K562 (cell line): ENCODE results near the gene YKT6. TPM values are rescaled to one million over a fixed set of nuclear protein-coding genes. Genes with fewer than 3 reads are reported as not detected.
A peak's percentile ranks its signal among the peaks of the same experiment; 100 is the strongest.

Experiments
- ARHGAP35 ChIP-seq: fragments of 450-650 bp; IDR thresholded peaks from 2 replicates; pipeline ENCODE4 v1.6.1; 2018; ENCODE audit not compliant: partially characterized antibody
- ATF1 ChIP-seq, 2 experiments: fragments of 450-650 bp in 1 of 2; IDR thresholded peaks; 2 replicates each; pipeline ENCODE4 v1.6.1; 2016; ENCODE audit warnings: missing compliant biosample characterization in 1 of 2, missing genetic modification characterization in 1 of 2
- CC2D1A ChIP-seq: fragments of 450-650 bp; IDR thresholded peaks from 2 replicates; pipeline ENCODE4 v1.6.1; 2017; ENCODE audit warnings: mild to moderate bottlenecking
- CHCHD3 ChIP-seq: fragments of 250-450 bp; sonication (Bioruptor Pico); IDR thresholded peaks from 2 replicates; pipeline ENCODE4 v2.1.2; 2022; ENCODE audit warnings: mild to moderate bottlenecking
- ETV1 ChIP-seq: fragments of 450-650 bp; conservative IDR thresholded peaks from 2 replicates; pipeline ENCODE4 v1.6.1; 2016; ENCODE audit warnings: missing genetic modification characterization, control low read depth, low read depth, missing compliant biosample characterization
- FOXJ3 ChIP-seq: sonication (generic); formaldehyde crosslinking; IDR thresholded peaks from 2 replicates; pipeline ENCODE4 v1.4.0; 2020; ENCODE audit warnings: mild to moderate bottlenecking, missing genetic modification reagents
- GABPB1 ChIP-seq: sonication (generic); formaldehyde crosslinking; IDR thresholded peaks from 2 replicates; pipeline ENCODE4 v1.8.0; 2022; ENCODE audit warnings: mild to moderate bottlenecking, missing genetic modification reagents
- HMGN3 ChIP-seq: IDR thresholded peaks from 2 replicates; pipeline ENCODE4 v1.6.1; 2011; ENCODE audit warnings: borderline replicate concordance, low read depth, mild to moderate bottlenecking, mixed read lengths, low read length; ENCODE audit not compliant: insufficient read length; ENCODE audit errors: extremely low read depth
- MAZ ChIP-seq, 2 experiments: fragments of 450-650 bp in 1 of 2; sonication (generic) in 1 of 2; formaldehyde crosslinking; IDR thresholded peaks in 1 of 2; conservative IDR thresholded peaks in 1 of 2; 2 replicates each; pipeline versions ENCODE4 v1.4.0 to v1.5.0; 2020; ENCODE audit warnings: mild to moderate bottlenecking in 1 of 2, missing genetic modification reagents in 1 of 2
- PTTG1 ChIP-seq: fragments of 450-650 bp; IDR thresholded peaks from 2 replicates; pipeline ENCODE4 v1.6.1; 2016; ENCODE audit warnings: low read depth, mild to moderate bottlenecking, missing genetic modification characterization, missing compliant biosample characterization
- RAD21 ChIP-seq, 2 experiments: fragments of 250-450 bp in 1 of 2; fragments of 450-650 bp in 1 of 2; sonication (Bioruptor Pico) in 1 of 2; formaldehyde crosslinking in 1 of 2; IDR thresholded peaks in 1 of 2; conservative IDR thresholded peaks in 1 of 2; 2 replicates each; pipeline versions ENCODE4 v1.4.0 to v1.8.0; 2020 to 2022; ENCODE audit warnings: mild to moderate bottlenecking in 2 of 2, moderate library complexity in 1 of 2
- RBM34 ChIP-seq: fragments of 200-400 bp; formaldehyde crosslinking; IDR thresholded peaks from 2 replicates; pipeline ENCODE4 v1.6.1; 2018; ENCODE audit warnings: low read length, borderline replicate concordance; ENCODE audit not compliant: insufficient read depth
- SMARCC2 ChIP-seq: fragments of 450-650 bp; IDR thresholded peaks from 2 replicates; pipeline ENCODE4 v1.6.1; 2017; ENCODE audit warnings: antibody characterized with exemption, moderate library complexity, mild to moderate bottlenecking, low read depth
- SRSF7 ChIP-seq: fragments of 200-400 bp; formaldehyde crosslinking; optimal IDR thresholded peaks from 2 replicates; pipeline ENCODE3; 2017; ENCODE audit warnings: mild to moderate bottlenecking, low read depth, low read length
- YBX1 ChIP-seq: fragments of 450-650 bp; IDR thresholded peaks from 2 replicates; pipeline ENCODE4 v1.7.1; 2016; ENCODE audit warnings: mild to moderate bottlenecking
- ZBTB17 ChIP-seq: fragments of 450-650 bp; formaldehyde crosslinking; IDR thresholded peaks from 2 replicates; pipeline ENCODE4 v1.4.0; 2020; ENCODE audit warnings: mild to moderate bottlenecking
- ZNF282 ChIP-seq: sonication (generic); formaldehyde crosslinking; IDR thresholded peaks from 2 replicates; pipeline ENCODE4 v1.8.1; 2023; ENCODE audit warnings: missing genetic modification reagents
- ZNF778 ChIP-seq: fragments of 450-650 bp; formaldehyde crosslinking; IDR thresholded peaks from 2 replicates; pipeline ENCODE4 v1.4.0; 2020; ENCODE audit warnings: mild to moderate bottlenecking, moderate library complexity
- polyA plus RNA-seq, 8 experiments: library from polyadenylated mRNA; depleted of rRNA in 4 of 8; stranded (reverse) in 5 of 8; unstranded in 3 of 8; fragments of >200 nt; fragmentation: Nextera tagmentation in 2 of 8; fragmentation: Illumina TruSeq in 1 of 8; extraction: Ambion mirVana in 2 of 8; extraction: Trizol in 1 of 8; gene quantifications; 2 replicates each; pipeline versions ENCODE4 v1.2.1 to v1.2.3, GENCODE V29; 2011 to 2014; ENCODE audit warnings: inconsistent platforms in 1 of 8, missing spikeins in 1 of 8
- total RNA-seq, 7 experiments: library from RNA; depleted of rRNA in 6 of 7; stranded (reverse); fragments of >200 nt in 6 of 7; fragmentation: Illumina TruSeq in 2 of 7; extraction: Trizol in 2 of 7; gene quantifications; 2 replicates each; pipeline versions ENCODE4 v1.2.1 to v1.2.3, GENCODE V29; 2011 to 2021; ENCODE audit warnings: low replicate concordance in 1 of 7
- TF ChIP-seq, protein P1 (sequence below): fragments of 250-450 bp; sonication (Bioruptor Pico); IDR thresholded peaks from 2 replicates; pipeline ENCODE4 v1.6.1; 2021; ENCODE audit warnings: mild to moderate bottlenecking
- TF ChIP-seq, protein P2 (sequence below): fragments of 450-650 bp; conservative IDR thresholded peaks from 2 replicates; pipeline ENCODE4 v1.6.1; 2016; ENCODE audit warnings: missing genetic modification characterization, low read depth, mild to moderate bottlenecking, missing compliant biosample characterization, moderate library complexity
- TF ChIP-seq, protein P3 (sequence below), 3 experiments: IDR thresholded peaks in 2 of 3; conservative IDR thresholded peaks in 1 of 3; 2 replicates each; pipeline ENCODE4 v1.5.1; 2011 to 2012; ENCODE audit warnings: low read length in 3 of 3, mild to moderate bottlenecking in 3 of 3, control low read depth in 2 of 3, improper control_type of control experiment in 1 of 3, inconsistent platforms in 1 of 3, low read depth in 1 of 3, mixed read lengths in 1 of 3, moderate library complexity in 1 of 3; ENCODE audit not compliant: insufficient read depth in 2 of 3
- TF ChIP-seq, protein P4 (sequence below): sonication (generic); formaldehyde crosslinking; IDR thresholded peaks from 2 replicates; pipeline ENCODE4 v1.8.0; 2022; ENCODE audit warnings: mild to moderate bottlenecking, missing genetic modification reagents

The YKT6 gene
- total and polyA plus RNA-seq, 9 of the 15 experiments (the other 6 are each of a cell fraction or from before 2014, with no cell fraction given) = 1.6 to 90.6 (median 75.1) TPM

DNA sequence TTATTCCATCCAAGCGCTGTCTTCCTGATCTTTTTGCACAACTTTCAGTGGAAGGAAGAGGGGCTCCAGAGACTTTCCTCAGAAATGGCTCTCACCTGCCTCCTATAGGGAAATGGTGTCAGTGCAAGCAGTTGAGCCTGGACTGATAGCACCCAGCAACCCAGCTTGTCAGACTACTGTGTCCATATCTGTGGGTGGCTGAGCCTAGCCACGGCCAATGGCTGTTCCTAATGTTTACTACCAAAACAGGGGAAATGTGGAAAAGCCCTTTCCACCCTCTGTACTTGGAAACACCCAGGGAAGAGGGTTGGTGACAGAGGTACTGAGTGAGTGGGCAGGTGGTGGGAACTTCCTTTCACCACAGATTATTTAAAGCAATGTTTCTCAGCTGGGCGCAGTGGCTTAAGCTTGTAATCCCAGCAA, 4.3 kb upstream of the YKT6 start (continued):
- TF ChIP-seq SMARCC2 (no peak), MAZ (CRISPR knock-in tag; conservative IDR thresholded peaks at IDR 0.05 in 1 of 2, IDR thresholded peaks at IDR 0.05 in 1 of 2) (0 out of 4 replicates have a peak, but pooled peaks of 1 of the 2 experiments have one; percentile 30), PTTG1 (no peak), ZBTB17 (CRISPR knock-in tag) (no peak), ETV1 (tag) (no peak), CHCHD3 (no peak), FOXJ3 (no peak), ZNF778 (no peak), CC2D1A (0 out of 2 replicates have a peak, but pooled peaks have one; percentile 45), RBM34 (no peak), RAD21 (CRISPR knock-in tag; conservative IDR thresholded peaks at IDR 0.05 in 1 of 2, IDR thresholded peaks at IDR 0.05 in 1 of 2) (peak; percentile 71 to 85), SRSF7 (no peak), ATF1 (CRISPR knock-in tag; IDR thresholded peaks at IDR 0.05) (no peak), ATF1 (tag; IDR thresholded peaks at IDR 0.05) (no peak), YBX1 (no peak), GABPB1 (CRISPR knock-in tag) (no peak), ARHGAP35 (no peak), ZNF282 (CRISPR knock-in tag) (no peak), HMGN3 (no peak)
- TF ChIP-seq, protein P1, sequence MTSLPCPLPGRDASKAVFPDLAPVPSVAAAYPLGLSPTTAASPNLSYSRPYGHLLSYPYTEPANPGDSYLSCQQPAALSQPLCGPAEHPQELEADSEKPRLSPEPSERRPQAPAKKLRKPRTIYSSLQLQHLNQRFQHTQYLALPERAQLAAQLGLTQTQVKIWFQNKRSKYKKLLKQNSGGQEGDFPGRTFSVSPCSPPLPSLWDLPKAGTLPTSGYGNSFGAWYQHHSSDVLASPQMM (CRISPR knock-in tag) = no peak
- TF ChIP-seq, protein P2, sequence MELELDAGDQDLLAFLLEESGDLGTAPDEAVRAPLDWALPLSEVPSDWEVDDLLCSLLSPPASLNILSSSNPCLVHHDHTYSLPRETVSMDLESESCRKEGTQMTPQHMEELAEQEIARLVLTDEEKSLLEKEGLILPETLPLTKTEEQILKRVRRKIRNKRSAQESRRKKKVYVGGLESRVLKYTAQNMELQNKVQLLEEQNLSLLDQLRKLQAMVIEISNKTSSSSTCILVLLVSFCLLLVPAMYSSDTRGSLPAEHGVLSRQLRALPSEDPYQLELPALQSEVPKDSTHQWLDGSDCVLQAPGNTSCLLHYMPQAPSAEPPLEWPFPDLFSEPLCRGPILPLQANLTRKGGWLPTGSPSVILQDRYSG = no peak
- TF ChIP-seq, protein P3, sequence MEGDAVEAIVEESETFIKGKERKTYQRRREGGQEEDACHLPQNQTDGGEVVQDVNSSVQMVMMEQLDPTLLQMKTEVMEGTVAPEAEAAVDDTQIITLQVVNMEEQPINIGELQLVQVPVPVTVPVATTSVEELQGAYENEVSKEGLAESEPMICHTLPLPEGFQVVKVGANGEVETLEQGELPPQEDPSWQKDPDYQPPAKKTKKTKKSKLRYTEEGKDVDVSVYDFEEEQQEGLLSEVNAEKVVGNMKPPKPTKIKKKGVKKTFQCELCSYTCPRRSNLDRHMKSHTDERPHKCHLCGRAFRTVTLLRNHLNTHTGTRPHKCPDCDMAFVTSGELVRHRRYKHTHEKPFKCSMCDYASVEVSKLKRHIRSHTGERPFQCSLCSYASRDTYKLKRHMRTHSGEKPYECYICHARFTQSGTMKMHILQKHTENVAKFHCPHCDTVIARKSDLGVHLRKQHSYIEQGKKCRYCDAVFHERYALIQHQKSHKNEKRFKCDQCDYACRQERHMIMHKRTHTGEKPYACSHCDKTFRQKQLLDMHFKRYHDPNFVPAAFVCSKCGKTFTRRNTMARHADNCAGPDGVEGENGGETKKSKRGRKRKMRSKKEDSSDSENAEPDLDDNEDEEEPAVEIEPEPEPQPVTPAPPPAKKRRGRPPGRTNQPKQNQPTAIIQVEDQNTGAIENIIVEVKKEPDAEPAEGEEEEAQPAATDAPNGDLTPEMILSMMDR (IDR thresholded peaks at IDR 0.05 in 2 of 3, conservative IDR thresholded peaks at IDR 0.05 in 1 of 3; ENCODE audit: insufficient read depth in 2 of 3, low read depth in 1 of 3, low read length in 3 of 3) = peak; percentile 82 to 88 (median 85)
- TF ChIP-seq, protein P4, sequence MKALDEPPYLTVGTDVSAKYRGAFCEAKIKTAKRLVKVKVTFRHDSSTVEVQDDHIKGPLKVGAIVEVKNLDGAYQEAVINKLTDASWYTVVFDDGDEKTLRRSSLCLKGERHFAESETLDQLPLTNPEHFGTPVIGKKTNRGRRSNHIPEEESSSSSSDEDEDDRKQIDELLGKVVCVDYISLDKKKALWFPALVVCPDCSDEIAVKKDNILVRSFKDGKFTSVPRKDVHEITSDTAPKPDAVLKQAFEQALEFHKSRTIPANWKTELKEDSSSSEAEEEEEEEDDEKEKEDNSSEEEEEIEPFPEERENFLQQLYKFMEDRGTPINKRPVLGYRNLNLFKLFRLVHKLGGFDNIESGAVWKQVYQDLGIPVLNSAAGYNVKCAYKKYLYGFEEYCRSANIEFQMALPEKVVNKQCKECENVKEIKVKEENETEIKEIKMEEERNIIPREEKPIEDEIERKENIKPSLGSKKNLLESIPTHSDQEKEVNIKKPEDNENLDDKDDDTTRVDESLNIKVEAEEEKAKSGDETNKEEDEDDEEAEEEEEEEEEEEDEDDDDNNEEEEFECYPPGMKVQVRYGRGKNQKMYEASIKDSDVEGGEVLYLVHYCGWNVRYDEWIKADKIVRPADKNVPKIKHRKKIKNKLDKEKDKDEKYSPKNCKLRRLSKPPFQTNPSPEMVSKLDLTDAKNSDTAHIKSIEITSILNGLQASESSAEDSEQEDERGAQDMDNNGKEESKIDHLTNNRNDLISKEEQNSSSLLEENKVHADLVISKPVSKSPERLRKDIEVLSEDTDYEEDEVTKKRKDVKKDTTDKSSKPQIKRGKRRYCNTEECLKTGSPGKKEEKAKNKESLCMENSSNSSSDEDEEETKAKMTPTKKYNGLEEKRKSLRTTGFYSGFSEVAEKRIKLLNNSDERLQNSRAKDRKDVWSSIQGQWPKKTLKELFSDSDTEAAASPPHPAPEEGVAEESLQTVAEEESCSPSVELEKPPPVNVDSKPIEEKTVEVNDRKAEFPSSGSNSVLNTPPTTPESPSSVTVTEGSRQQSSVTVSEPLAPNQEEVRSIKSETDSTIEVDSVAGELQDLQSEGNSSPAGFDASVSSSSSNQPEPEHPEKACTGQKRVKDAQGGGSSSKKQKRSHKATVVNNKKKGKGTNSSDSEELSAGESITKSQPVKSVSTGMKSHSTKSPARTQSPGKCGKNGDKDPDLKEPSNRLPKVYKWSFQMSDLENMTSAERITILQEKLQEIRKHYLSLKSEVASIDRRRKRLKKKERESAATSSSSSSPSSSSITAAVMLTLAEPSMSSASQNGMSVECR (CRISPR knock-in tag) = no peak
